Measurements from ENCODE around the gene SH3RF2.

- TF ChIP-seq CTCF (IDR thresholded peaks at IDR 0.05) = no peak
- no peak for TF ChIP-seq EZH2 (IDR thresholded peaks at IDR 0.05)
- no peak for TF ChIP-seq EZH2phosphoT487 (IDR thresholded peaks at IDR 0.05)
Measured at GRCh38 chr5:146069780-146070099, 133.4 kb downstream of the SH3RF2 start.

All from neural progenitor cell (in vitro differentiated cells).